A673 (cell line): ENCODE data around the gene SIGLEC9.

Experiments used
- CTCF ChIP-seq: fragments of 300-800, 200-600 bp; sonication (generic); conservative IDR thresholded peaks from 2 replicates; pipeline ENCODE4 v1.5.1; 2017; ENCODE audit warnings: low read depth, mild to moderate bottlenecking, antibody characterized with exemption, low read length, moderate library complexity, mixed read lengths
- EZH2 ChIP-seq: fragments of 200-600 bp; sonication (generic); IDR thresholded peaks from 2 replicates; pipeline ENCODE4 v1.6.1; 2017; ENCODE audit warnings: borderline replicate concordance, low read depth, mild to moderate bottlenecking, mixed read lengths, antibody characterized with exemption, low read length; ENCODE audit not compliant: poor library complexity, severe bottlenecking

GRCh38 chr19:51107406-51108065 is 17.2 kb upstream of the SIGLEC9 start:
- TF ChIP-seq CTCF: 0 out of 2 replicates have a peak, but pooled peaks have one; percentile 21
- no peak for TF ChIP-seq EZH2
